ENCODE measurements around the gene SMARCAD1. TPM values are rescaled to one million over a fixed set of nuclear protein-coding genes. Genes with fewer than 3 reads are reported as not detected.

SMARCAD1 gene, protein sequence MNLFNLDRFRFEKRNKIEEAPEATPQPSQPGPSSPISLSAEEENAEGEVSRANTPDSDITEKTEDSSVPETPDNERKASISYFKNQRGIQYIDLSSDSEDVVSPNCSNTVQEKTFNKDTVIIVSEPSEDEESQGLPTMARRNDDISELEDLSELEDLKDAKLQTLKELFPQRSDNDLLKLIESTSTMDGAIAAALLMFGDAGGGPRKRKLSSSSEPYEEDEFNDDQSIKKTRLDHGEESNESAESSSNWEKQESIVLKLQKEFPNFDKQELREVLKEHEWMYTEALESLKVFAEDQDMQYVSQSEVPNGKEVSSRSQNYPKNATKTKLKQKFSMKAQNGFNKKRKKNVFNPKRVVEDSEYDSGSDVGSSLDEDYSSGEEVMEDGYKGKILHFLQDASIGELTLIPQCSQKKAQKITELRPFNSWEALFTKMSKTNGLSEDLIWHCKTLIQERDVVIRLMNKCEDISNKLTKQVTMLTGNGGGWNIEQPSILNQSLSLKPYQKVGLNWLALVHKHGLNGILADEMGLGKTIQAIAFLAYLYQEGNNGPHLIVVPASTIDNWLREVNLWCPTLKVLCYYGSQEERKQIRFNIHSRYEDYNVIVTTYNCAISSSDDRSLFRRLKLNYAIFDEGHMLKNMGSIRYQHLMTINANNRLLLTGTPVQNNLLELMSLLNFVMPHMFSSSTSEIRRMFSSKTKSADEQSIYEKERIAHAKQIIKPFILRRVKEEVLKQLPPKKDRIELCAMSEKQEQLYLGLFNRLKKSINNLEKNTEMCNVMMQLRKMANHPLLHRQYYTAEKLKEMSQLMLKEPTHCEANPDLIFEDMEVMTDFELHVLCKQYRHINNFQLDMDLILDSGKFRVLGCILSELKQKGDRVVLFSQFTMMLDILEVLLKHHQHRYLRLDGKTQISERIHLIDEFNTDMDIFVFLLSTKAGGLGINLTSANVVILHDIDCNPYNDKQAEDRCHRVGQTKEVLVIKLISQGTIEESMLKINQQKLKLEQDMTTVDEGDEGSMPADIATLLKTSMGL
- total RNA-seq, result 69.5 and 72.9 TPM in 2 replicates

DNA sequence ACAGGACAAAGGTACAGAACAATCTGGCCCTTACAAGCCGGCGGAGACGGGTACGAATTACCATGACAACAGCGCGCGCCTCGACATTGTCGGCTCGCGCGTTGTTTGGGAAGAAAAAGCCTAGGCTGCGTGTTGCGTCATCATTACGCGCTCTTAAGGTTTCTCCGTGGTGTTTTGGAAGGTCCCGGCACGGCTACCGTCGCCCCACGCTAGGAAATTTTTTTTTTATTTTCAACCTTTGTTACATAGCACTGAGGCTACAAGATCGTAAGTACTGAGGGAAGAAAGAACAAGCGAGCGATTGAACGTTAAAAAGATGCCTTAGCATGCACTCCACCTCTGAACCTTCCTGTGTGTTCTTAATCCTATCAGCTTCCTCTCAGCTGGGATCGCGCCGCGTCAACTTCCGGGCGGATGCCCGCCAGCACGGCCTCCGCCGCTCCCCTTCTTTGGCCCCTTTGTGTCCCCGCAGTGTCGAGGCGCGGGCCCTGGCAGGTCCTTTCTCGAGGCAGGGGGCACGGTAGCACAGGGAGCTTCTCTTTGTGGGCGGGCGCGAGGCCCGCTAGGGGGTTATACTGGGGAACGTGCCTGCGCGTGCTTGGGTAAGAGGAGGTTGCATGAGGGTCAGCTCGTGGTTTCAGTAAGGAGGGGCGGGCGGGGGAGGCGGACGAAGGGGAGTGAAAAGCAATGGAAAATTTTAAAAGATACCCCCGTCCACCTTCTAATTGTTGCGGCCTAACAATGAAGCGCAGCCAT, at the start of gene SMARCAD1:
Gene SMARCAD1 (plus strand): TSS at position 397 of the 756 bp plus-strand sequence. CDS start 530 bp downstream, outside the sequence.

Other genes starting within 250 kb of the SMARCAD1 start
- gene HPGDS, start 135.0 kb downstream of the SMARCAD1 start, total RNA-seq, result 0.27 TPM in 1 of 2 replicates, not detected in the other
- 303 and 322 TPM in 2 replicates for gene PDLIM5, start 244.1 kb downstream of the SMARCAD1 start, total RNA-seq

Data from thoracic aorta endothelial cell (primary cell).